Measurements from ENCODE around the gene OR2L2.
"Not testable (repeated sequence)": the region's sequence is repeated elsewhere in the genome, so short reads cannot be mapped to it uniquely, and the experiment has no call there.

Gene OR2L2, protein sequence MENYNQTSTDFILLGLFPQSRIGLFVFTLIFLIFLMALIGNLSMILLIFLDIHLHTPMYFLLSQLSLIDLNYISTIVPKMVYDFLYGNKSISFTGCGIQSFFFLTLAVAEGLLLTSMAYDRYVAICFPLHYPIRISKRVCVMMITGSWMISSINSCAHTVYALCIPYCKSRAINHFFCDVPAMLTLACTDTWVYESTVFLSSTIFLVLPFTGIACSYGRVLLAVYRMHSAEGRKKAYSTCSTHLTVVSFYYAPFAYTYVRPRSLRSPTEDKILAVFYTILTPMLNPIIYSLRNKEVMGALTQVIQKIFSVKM

DNA sequence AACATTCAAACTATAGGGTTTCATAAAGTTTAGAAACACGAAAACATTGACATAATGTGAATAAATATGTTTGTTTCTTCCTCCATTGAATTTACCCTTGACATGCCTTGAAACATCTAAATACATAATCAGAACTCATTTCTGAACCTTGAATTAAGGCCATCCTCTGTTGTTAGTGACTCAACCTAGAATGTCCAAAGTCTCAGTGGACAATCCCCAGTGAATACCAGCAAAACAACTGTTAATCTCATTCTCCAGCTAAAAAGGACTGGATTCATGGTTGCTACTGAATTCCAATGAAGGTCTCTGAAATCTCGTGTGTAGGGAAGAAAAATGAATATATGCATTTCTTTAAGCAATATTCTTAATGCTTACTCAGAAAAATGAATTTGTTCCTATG lies at the start of gene OR2L2:
Gene OR2L2 (plus strand): TSS at position 301 of the 400 bp plus-strand sequence. CDS start 8,198 bp downstream, outside the sequence.
- DNase-seq (ENCODE audit: low read depth, low spot score) = no peak

GRCh38 chr1:247992986-247993385 lies 36.9 kb upstream of the OR2L2 start:
- no peak for DNase-seq (ENCODE audit: low read depth, low spot score)

DNA sequence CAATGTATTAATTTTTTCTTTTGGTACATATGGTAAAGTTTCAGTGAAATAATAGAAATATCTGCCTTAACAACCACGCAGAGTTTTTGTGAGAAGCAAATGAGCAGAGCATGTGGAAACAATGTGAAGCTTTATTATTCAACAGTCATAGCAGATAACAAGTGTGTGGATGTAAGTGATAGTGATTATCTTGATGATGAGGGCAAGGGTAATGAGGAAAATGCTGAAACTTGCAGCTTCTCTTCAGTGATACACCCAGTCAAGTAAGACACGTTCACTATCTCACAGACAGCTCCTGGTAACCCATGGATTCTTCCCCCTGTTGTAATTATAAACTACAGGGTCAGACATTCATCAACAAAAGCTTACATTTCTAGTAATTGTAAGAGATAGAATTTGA lies 31.1 kb upstream of the OR2L2 start:
- no peak for DNase-seq (ENCODE audit: low read depth, low spot score)

DNA sequence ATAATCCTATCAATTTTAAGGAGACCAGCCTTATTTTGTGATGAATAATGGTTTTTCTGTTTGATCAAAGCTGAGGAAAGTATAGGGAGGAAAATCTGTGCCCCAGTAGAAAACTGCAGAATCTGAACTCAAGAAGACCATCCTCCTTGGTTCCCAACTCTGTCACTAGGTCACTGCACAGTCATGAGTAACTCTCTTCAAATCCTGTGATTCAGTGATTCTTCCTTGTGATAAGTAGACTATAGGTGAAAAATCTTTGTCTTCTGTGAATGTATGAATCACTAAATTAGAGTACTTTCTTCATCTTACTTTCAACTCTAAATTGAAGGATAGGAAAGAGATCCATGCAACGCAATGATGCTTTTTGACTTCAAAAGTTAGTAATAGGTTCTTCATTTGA lies 29.7 kb upstream of the OR2L2 start:
- DNase-seq (ENCODE audit: low read depth, low spot score) = no peak

DNA sequence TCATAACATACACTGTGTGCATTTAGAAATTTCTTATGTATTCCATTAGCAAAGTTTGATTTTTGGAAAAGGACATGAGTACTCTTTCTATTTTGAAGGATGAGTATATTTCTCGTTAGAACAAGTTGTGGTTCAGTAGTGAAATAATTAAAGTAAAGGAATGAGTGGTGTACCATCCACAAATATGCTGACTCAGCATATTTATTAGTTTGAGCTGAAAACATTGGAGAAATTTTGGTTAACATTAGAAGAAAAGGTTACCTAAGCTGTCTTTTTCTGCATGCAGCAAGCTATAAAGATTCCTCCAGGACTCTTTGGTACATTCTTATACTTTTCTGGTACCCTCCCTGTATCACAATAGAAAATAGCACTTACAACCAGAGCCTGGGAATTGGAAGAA lies 22.1 kb upstream of the OR2L2 start:
- no peak for DNase-seq (ENCODE audit: low read depth, low spot score)

DNA sequence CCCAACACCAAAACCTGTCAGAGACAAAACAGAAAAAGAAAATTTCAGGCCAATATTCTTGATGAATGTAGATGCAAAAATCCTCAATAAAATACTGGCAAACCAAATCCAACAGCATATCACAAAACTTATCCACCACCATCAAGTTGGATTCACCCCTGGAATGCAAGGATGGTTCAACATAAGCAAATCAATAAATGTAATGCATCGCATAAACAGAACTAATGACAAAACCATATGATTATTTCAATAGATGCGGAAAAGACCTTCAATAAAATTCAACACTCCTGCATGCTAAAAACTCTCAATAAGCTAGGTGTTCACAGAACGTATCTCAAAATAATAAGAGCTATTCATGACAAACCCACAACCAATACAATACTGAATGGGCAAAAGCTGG lies 20.2 kb upstream of the OR2L2 start:
- no peak for DNase-seq (ENCODE audit: low read depth, low spot score)

DNA sequence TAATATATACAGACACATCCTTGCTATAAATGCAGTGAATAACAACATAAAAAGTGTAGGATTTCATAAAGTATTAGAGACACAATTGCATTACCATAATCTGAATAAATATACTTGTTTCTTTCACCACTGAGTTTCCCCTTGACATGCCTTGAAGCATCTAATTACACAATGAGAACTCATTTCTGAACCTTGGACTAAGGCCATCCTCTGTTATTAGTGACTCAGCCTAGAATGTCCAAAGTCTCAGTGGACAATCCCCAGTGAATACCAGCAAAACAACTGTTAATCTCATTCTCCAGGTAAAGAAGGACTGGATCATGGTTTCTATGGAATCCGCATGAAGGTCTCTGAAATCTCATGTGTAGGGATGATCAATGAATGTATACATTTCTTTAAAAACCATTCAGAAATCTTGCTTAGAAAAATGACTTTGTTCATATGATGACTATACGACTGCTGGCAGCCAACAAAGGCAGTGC lies 16.6 kb upstream of the OR2L2 start, which contains the start of gene OR2L5:
Gene OR2L5 (plus strand): TSS at position 432 of the 482 bp plus-strand sequence. CDS start 8,288 bp downstream, outside the sequence.
- no peak for DNase-seq (ENCODE audit: low read depth, low spot score)

- no peak for DNase-seq (ENCODE audit: low read depth, low spot score)
Observed at GRCh38 chr1:248015803-248016202, 14.1 kb upstream of the OR2L2 start.

- no peak for DNase-seq (ENCODE audit: low read depth, low spot score)
Observed at GRCh38 chr1:248045209-248045608, 15.3 kb downstream of the OR2L2 start.

- DNase-seq (ENCODE audit: low read depth, low spot score) = no peak
Observed at GRCh38 chr1:248046536-248046935, 16.7 kb downstream of the OR2L2 start, which contains the start of gene OR2L3. Gene OR2L3, plus strand, starts transcription at chr1:248046836. Its CDS starts 13,846 bp downstream, at chr1:248060682.

- DNase-seq (ENCODE audit: low read depth, low spot score) = no peak
Observed at GRCh38 chr1:248047008-248047407, 17.1 kb downstream of the OR2L2 start.

- no peak for DNase-seq (ENCODE audit: low read depth, low spot score)
Observed at GRCh38 chr1:248054671-248055070, 24.8 kb downstream of the OR2L2 start.

DNA sequence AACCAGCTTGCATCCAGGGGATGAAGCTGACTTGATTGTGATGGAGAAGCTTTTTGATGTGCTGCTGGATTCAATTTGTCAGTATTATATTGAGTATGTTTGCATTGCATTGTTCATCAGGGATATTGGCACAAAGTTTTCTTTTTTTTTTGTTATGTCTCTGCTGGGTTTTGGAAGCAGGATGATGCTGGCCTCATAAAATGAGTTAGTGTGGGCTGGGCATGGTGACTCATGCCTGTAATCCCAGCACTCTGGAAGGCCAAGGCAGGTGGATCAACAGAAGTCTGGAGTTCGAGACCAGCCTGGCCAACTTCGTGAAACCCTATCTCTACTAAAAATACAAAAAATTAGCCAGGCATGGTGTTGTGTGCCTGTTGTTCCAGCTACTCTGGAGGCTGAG lies 25.4 kb downstream of the OR2L2 start:
- DNase-seq (ENCODE audit: low read depth, low spot score) = no peak

- no peak for DNase-seq (ENCODE audit: low read depth, low spot score)
Observed at GRCh38 chr1:248065071-248065470, 35.2 kb downstream of the OR2L2 start.

DNA sequence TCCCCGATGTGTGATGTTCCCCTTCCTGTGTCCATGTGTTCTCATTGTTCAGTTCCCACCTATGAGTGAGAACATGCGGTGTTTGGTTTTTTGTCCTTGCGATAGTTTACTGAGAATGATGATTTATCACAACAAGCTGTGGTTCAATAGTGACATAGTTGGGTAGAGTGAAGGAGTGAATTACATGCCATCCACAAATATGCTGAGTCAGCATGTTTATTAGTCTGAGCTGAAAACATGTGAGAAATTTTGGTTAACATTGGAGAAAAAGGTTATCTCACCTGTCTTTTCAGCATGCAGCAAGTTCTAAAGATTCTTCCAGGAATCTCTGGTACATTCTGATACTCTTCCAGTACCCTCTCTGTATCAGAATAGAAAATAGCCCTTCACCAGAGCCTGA lies 35.7 kb downstream of the OR2L2 start:
- DNase-seq (ENCODE audit: low read depth, low spot score) = no peak

GRCh38 chr1:248083864-248084263 lies 54.0 kb downstream of the OR2L2 start:
- not testable (repeated sequence) for DNase-seq (ENCODE audit: low read depth, low spot score)
